Ureter (tissue), 1 donor: ENCODE data around the gene TMEM267. TPM values are rescaled to one million over a fixed set of nuclear protein-coding genes. Genes with fewer than 3 reads are reported as not detected.
"Not testable (repeated sequence)": the region's sequence is repeated elsewhere in the genome, so short reads cannot be mapped to it uniquely, and the experiment has no call there.

Experiments
- DNase-seq: peaks from one replicate; pipeline ENCODE4 v3.0.0-alpha.2; 2020; ENCODE audit warnings: low spot score
- total RNA-seq: library from RNA; stranded (reverse); gene quantifications from one replicate; pipeline ENCODE4 v1.2.4, GENCODE V29; 2023
- donor health status: DM: yes; HTN: yes; CAD: no.

Gene TMEM267
- total RNA-seq, 1 donor from 2014 or later = 17.5 TPM

DNA sequence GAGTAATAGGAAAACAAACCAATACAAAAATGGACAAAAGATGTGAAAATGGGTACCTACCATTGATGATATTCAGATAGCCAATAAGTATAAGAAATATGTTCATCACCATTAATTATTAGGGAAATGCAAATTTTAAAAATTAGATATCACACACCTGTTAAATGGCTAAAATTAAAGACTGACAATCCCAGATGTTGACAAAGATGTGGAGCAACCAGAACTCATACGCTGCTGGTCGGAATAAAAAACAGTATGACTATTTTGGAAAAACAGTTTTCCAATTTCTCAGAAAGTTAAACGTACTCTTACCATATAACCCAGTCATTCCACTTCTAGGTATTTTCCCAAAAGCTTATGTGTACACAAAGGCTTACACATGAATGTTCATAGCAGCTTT is 27.1 kb downstream of the TMEM267 start:
- no peak for DNase-seq

DNA sequence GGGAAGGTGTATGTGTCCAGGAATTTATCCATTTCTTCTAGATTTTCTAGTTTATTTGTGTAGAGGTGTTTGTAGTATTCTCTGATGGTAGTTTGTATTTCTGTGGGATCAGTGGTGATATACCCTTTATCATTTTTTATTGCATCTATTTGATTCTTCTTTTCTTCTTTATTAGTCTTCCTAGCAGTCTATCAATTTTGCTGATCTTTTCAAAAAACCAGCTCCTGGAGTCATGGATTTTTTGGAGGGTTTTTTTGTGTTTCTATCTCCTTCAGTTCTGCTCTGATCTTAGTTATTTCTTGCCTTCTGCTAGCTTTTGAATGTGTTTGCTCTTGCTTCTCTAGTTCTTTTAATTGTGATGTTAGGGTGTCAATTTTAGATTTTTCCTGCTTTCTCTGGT is 42.1 kb downstream of the TMEM267 start:
- DNase-seq = not testable (repeated sequence)

DNA sequence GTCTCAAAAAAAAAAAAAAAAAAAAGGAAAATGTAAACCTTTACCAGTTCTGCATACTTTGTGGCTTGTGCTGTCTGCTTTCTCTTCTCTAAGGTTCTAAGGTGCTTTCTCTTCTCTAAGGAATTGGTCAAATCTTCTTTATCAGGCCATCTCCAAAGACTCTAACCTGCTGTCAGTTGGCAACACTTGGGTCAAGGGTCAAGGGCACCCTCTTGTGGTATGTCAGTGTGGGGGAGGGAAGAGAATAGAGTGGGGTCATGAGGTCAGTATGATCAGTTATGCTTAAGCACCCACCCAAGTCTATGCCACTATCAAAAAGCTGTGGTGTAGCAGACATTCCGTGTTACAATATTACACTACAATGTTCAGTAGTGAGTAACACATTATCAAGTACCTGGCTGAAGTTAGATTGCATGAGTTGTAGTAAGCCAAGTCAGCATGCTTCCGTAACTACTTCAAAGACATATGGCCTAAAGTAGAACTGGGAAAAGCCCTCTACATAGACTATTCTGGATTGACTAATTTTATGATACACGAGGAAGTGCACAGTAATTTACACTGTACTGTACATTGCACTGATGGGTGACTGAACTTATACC is 46.5 kb downstream of the TMEM267 start:
- no peak for DNase-seq

DNA sequence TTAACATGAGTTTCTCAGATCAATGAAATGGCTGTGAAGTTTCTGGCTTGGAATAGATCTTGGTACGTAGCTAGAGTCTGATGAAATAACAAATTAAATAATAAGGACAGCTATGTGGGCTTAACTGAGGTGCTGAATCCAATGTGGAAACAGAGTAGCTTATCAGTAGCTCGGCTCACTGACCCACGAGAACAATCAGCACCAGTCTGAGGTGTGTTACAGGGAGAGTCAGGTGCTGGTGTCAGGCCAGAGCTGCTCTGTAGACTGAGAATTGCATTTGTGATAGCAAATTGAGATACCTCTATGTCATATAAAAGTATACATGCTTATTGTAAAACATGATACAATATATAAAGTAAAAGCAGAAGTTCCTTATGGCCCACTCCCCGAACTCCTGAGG is 50.3 kb downstream of the TMEM267 start:
- DNase-seq = no peak

DNA sequence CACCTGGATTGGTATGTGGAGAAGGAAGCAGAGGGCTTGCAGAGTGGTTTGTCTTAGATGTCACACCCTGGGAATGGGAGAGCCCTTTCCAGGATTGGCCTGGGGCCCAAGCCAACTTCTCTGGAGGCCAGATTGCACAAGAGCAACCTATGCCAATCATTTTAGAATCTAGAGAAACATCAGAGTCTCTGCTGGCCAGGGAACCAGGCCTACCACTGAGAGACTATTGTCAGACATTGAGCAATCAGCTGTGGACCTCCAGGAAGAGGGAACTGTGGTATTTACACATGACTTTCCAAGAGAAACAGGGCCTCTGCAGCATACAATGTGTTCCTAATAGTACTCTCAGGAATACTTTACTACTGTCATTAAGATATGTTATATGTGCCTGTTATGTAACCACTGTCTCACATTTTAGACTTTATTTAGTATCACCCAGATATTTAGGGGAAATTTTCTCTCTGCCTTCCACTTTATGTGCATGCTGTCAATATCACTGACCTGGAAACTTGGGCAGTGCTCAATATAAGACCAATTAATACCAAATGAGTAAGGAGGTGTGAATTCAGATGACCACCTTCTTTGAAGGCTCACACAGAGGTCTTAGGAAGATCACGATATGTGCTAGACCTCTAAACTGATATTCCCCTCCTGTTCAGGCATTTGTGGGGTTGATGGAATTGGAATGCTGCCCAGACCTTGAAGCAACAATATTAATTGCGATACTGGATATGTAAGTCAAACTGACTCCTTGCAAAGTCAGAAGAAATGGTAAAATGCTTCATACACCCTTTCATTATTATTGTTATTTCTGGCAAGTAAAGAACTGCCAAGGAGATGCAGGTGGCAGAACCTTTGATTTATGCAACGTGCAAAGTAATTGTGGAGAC is 50.9 kb downstream of the TMEM267 start:
- DNase-seq = peak; percentile 76

DNA sequence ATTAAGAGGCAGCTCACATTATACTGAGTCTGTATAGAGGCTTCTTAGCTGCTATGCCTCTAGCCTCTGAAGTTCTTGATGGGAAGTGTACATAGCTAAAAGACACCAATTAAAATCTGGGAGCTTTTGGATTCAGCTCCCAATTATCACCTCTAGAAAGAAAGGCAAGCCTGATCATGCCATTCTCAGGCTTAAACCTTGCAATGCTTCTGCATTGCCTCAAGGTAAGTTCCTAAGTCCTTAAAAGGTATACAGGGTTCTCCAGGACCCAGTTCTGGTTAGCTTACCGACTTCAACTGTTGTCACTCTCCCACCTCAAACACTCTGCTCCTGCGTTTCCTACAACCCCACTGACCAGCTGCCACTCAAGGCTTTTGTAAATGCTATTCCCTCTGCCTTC is 54.0 kb downstream of the TMEM267 start:
- no peak for DNase-seq

DNA sequence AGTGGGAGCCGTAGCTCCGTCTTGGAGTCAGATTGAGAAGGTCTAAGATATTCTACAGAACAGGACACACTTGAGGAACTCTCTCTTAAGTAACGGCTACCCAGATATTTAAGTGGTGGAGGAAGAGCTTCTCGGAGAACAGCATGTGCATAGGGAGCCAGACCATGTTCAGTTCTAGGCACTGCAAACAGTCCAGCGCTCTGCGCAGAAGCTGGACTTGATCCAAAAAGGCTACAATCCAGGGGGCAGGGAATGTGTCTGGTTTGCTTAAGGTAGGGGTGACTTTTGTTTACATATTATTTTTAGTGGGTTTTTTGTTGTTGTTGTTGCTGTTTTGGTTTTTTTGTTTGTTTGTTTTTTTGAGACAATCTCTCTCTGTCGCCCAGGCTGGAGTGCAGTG is 54.6 kb downstream of the TMEM267 start:
- DNase-seq = no peak

DNA sequence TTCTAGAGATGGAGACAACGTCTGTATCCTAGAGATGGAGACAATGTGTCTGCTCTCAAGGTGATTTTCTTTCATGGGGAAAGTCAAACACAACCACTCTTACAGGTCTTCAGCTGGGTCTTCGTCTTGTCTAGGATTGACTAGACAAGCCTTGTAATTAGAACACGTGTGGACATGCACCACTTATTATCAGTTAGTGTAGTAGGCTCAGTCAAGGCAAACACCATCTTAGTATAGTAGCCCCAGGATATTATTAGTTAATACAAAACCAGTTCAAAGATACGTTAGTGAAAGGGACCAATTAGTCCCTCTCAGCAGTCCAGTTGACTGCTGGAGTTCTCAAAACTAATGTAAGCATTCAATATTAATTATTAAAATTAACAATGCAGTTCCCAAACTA is 56.4 kb downstream of the TMEM267 start:
- no peak for DNase-seq

DNA sequence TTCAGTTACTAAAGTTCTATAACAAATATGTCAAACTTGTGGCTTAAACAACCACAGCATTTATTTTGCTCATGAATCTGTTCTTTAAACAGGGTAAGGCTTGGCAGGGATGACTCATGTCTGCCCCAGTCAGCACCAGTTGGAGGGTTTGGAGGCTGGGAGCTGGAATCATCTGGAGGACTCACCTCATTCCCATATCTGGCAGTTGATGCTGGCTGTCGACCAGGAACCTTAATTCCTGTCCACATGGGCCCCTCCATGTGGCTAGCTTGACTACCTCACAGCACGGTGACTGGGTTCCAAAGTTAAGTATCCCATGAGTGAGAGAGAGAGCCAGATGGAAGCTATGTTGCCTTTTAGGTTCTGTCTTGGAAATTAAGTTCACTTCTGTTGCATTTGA is 57.7 kb downstream of the TMEM267 start:
- no peak for DNase-seq

DNA sequence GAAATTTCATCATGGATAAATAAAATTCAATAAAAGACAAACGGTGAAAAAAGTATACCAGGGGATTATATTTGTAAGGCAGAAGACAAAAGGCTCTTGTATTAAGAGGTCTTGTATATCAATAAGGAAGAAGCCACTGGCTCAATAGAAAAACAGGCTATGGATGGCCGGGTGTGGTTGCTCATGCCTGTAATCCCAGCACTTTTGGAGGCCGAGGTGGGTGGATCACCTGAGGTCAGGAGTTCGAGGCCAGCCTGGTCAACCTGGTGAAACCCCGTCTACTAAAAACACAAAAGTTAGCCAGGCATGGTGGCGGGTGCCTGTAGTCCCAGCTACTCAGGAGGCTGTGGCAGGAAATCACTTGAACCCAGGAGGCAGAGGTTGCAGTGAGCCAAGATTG is 60.6 kb downstream of the TMEM267 start:
- not testable (repeated sequence) for DNase-seq

DNA sequence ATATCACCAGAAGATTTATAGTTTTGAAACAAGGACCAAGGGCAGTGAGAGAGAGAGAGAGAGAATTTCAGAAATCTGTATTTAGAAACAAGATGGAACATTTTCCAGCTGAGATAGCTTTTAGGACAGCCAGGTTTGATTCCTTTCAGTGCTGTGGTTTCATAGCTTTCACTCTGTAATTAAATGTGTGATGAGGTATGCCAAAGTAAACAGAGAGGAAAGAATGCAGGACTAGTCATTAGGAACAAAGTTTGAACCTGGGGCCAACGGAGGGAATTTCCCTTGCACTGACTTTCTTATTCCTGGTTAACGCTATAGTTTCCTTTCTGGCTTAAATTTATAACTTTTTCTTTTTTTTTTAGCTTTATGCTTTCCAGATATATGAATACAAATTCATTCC is 61.5 kb downstream of the TMEM267 start:
- no peak for DNase-seq

DNA sequence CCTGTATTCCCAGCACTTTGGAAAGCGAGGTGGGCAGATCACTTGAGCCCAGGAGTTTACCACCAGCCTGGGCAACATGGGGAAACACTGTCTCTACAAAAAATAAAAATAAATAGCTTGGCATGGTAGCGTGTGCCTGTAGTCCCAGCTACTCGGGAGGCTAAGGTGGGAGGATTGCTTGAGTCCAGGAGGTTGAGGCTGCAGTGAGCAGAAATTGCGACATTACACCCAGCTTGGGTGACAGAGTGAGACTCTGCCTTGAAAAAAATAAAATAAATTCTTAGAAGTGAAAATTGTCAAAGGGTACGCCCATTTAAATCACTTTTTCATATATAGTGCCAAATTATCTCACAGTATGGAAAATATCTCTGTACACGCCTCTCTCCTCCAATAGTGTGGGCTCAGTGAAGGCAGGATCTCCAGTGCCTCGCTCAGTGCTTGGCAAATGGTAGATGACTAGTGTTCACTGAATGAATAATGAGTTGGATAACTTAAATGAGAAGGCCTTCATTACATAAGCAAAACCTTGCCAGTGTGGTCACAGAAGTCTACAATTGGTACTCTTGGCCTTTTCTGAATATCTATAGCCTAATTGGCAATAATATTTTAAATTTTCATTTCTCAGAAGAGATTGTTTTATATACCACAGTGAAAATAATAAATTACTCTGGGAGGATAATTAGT is 62.1 kb downstream of the TMEM267 start:
- no peak for DNase-seq

DNA sequence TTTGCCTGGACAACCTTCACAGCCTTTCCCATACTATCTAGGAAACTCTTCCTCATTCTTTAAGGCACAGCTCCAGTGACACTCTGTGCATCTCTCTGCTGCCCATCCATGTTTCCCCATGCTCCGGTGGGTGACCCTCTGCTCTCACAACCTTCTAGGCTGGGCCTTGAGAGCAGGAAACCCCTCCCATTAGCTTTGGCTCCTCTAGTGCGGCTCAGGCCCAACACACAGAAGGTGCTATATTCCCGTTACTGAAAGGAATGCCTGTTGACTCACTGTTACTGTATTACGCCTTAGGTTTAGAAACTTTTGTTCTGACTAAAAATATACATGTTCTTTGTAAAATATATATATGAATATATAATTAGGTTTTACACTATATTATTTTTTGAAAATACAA is 63.4 kb downstream of the TMEM267 start:
- DNase-seq = no peak

DNA sequence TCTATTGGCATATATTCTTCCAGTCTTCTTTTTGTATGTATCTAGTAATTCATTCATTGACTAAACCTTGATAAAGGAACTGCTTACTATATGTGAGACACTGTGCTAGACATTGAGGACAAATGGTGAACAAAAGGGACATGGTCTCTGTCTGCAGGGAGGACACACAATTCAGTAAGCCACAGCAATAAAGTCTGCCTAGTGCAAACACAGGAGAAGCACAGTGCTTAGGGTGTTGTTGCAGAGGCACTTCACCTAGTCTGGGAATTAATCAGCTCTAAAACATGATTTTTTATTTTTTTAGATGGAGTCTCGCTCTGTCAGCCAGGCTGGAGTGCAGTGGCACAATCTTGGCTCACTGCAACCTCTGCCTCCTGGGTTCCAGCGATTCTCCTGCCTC is 65.1 kb downstream of the TMEM267 start:
- no peak for DNase-seq

DNA sequence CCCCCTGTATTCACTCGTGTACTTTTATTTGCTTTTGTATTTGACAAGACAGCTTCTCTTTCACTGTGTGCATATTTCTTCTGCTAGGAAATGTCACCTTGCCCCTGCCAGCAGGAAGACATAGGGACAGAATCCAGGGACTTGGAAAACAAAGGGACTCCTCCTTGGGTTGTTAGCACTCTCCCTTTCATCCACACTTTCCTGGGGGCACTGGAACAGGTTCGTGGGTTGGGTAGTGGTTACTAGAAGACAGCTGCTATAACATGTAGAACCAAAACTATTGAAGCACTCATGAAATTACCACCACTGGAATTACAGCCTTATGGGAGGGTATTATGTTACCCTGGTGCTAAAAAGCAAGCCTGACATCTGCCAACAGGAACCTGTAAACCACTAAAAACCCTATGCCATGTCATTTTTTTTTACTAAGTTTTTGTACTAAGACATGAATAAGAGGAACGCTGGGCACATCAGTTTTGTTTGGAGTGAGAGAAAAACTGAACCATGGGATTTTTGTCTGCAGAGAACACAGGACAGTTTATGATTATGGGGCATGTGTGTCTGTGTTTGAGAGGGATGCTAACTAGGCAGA is 66.8 kb downstream of the TMEM267 start:
- no peak for DNase-seq

DNA sequence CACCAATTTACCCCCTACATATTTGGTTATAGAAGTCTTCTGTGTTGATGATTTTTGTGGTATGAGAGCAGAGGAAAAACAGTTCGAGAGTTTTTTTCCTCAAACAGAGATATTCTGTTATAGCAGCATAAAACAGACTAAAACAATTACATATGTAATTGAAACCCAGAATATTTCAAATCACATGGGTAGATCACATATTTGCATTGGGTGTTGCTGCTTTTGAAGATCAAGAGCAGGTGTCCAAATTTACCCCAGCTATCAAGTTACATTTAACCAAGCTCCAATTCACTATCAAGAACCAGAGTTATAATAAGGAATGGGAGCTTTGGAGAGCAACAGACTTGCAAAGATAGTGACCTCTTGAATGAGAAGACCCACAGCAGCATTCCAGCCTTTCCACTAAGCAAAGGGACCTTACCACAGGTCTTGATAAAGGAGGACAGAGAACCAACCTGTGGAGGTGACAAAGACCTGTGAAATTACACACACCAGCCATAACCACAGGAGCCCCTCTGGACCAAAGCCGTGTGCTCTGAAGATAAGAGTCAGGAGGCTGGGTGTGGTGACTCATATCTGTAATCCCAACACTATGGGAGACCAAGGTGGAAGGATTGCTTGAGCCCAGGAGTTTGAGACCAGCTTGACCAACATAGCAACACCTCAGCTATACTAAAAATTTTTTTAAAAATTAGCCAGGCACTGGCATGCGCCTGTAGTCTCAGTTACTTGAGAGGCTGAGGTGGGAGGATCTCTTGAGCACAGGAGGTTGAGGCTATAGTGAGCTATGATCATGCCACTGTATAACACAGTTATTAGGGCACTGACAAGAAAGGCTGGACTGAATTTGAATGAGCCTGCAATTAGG is 67.5 kb downstream of the TMEM267 start:
- DNase-seq = no peak

DNA sequence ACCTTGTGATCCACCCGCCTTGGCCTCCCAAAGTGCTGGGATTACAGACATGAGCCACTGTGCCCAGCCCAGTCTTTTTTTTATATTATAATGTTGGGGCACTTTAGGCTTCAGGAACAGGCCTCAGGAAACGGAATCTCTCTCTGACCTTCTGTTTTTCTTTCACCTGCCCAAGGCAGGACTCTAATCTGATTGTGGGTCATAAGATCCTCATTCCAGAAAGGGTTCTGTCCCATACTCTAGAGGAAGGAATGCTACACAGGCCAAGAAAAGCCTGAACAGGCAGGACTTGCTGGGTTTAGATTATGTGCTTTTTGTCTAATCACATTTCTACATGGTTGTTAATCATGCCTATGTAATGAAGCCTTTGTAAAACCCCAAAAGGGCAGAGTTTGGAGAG is 69.7 kb downstream of the TMEM267 start:
- DNase-seq = no peak

DNA sequence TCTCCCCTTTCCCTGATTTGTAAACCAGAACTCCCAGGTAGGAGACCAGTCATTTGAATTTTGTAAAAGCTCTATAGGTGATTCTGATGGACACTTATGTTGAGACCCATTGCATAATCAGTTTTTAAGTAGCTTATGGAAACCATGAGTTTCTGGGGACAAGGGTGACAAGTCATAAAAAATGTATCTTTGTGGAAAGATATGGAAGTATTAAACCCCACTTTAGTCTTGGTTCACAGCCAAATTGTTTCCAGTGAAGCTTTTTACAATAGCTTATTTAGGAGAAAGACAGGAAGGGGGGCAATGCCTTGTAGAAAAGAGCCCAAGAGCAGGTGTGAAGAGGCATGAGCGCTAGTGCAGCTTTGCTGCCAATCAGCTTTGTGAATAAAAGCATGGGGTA is 71.0 kb downstream of the TMEM267 start:
- no peak for DNase-seq

DNA sequence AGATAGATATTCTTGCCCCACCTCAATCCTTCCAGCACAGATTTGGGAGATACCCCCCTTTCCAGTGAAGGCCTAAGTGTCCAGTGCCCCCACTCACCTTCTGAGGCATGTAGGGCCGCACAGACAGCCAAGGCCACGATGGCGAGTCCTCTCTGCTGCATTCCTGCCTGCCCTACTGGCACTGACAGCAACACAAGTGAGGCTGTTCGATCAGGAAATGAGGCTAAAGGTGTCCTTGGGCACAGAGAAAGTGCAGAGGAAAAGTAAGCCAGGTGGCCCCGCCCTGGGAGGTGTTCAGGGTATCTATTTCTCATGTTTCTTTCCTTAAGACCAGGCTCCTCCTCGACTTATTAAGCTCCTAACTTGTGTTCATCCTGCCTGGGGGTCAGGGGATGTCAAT is 71.5 kb downstream of the TMEM267 start, which contains the start of gene CCL28:
TSS of gene CCL28 (minus strand) at position 236 of the 400 bp plus-strand sequence. CDS start at position 161, 75 bp downstream.
- DNase-seq = no peak

DNA sequence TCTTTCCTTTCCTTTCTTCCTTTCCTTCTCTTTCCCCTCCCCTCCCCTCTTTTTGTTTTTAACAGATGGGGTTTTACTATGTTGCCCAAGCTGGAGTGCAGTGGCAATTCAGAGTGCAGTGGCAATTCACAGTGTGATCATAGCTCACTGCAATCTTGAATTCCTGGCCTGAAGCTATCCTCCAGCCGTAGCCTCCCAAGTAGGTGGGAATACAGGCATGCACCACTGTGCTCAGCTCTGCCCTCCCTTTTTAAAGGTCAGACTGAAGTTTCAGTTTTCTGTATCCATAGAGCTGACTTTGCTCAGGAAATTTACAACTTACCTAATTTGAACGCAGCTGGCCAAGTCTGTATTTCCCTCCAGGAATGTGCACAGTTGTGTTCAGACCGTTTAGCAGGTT is 72.2 kb downstream of the TMEM267 start:
- DNase-seq = no peak

DNA sequence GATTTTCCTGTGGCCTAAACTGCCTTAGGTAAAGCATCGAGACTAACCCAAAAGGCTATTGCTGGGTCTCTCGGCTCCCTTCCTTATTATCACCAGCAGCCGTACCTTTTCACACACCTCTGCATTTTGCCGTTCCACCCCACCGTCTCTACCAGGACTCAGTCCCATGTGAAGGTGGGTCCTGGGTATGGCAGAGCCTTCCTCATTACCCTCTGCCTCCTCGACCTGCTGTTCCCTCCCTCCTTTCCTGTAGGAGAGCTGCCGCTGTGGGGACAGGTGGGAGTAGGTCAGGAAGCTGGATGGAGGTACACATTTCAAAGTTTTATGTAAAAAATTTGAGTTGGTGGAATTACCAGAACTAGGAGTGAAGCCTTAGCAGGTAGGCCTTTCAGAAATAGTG is 73.3 kb downstream of the TMEM267 start:
- no peak for DNase-seq
